ENCODE measurements around the gene NXT1. TPM values are rescaled to one million over a fixed set of nuclear protein-coding genes. Genes with fewer than 3 reads are reported as not detected.
A peak's percentile ranks its signal among the peaks of the same experiment; 100 is the strongest.

NXT1 gene
- total and polyA plus RNA-seq, 2 experiments from 2014 or later, result 30.2 to 34.4 TPM

DNA sequence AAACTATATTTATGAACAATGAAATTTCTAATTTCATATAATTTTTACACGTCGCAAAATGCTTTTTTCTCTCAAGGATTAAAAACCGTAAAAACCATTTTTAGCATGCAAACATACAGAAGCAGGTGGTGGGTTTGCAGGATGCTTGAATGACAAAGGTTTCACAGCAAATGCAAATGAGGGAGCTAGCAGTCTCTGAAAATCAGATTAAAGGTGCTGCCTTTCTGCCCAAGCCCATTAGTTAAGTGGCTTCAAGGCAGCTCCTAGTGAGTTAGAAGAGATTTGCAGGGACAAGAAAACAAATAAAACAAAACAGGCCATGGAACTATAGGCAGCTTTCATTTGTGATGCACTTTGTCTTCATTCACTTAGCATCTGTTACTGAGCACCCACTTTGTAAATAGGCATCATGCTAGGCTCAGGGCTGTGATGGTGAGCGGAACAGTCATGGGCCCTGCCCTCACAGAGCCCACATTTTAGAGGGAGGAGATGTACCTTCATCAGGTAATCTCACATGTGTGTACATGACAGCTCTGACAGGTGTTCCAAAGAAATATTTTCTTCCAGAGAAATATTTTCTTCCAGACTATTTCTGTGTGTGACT, 41.2 kb downstream of the NXT1 start:
- Histone ChIP-seq H3K27me3 (ENCODE audit: insufficient read depth) (no peaks in the 10 kb centered on the region), H2AFZ (no peak overlapping the region), H3K4me2 (peak overlapping the region; percentile 53), H3K4me3 (peak overlapping the region; percentile 11; the same call in 1 of the 2 replicates), H3K4me1 (ENCODE audit: insufficient read depth) (peaks cover 19% of the 10 kb centered on the region), H4K20me1 (replicated peaks; ENCODE audit: insufficient read depth) (0 out of 2 replicates have a peak, but pooled peaks cover 3% of the 10 kb centered on the region), H3K36me3 (ENCODE audit: insufficient read depth) (peaks cover 8% of the 10 kb centered on the region; the same call in 1 of the 2 replicates), H3F3A (replicated peaks; ENCODE audit: low read depth) (no peaks in the 10 kb centered on the region), H3K9me2 (ENCODE audit: insufficient read depth) (no peaks in the 10 kb centered on the region), H3K27ac (ENCODE audit: low read depth) (peak overlapping the region; percentile 70), H3K79me2 (replicated peaks; ENCODE audit: insufficient read depth) (peaks cover 34% of the 10 kb centered on the region)
- peak; percentile 61 for DNase-seq (ENCODE audit: low spot score)
- Mint-ChIP-seq H3K36me3 (ENCODE audit: low read depth) (peaks cover 65% of the 10 kb centered on the region), H3K27ac (peak overlapping the region; percentile 53; the same call in 1 of the 2 replicates), H3K9me3 (no peaks in the 10 kb centered on the region), H3K4me1 (peaks cover 35% of the 10 kb centered on the region), H3K27me3 (ENCODE audit: insufficient read depth, low read depth, poor library complexity) (peaks cover 2% of the 10 kb centered on the region), H3K4me3 (peak overlapping the region; percentile 43)
- peak; percentile 90 for ATAC-seq
- TF ChIP-seq, protein P1, sequence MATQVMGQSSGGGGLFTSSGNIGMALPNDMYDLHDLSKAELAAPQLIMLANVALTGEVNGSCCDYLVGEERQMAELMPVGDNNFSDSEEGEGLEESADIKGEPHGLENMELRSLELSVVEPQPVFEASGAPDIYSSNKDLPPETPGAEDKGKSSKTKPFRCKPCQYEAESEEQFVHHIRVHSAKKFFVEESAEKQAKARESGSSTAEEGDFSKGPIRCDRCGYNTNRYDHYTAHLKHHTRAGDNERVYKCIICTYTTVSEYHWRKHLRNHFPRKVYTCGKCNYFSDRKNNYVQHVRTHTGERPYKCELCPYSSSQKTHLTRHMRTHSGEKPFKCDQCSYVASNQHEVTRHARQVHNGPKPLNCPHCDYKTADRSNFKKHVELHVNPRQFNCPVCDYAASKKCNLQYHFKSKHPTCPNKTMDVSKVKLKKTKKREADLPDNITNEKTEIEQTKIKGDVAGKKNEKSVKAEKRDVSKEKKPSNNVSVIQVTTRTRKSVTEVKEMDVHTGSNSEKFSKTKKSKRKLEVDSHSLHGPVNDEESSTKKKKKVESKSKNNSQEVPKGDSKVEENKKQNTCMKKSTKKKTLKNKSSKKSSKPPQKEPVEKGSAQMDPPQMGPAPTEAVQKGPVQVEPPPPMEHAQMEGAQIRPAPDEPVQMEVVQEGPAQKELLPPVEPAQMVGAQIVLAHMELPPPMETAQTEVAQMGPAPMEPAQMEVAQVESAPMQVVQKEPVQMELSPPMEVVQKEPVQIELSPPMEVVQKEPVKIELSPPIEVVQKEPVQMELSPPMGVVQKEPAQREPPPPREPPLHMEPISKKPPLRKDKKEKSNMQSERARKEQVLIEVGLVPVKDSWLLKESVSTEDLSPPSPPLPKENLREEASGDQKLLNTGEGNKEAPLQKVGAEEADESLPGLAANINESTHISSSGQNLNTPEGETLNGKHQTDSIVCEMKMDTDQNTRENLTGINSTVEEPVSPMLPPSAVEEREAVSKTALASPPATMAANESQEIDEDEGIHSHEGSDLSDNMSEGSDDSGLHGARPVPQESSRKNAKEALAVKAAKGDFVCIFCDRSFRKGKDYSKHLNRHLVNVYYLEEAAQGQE (IDR thresholded peaks at IDR 0.05; ENCODE audit: unreplicated experiment), result no peak
- TF ChIP-seq, protein P2, sequence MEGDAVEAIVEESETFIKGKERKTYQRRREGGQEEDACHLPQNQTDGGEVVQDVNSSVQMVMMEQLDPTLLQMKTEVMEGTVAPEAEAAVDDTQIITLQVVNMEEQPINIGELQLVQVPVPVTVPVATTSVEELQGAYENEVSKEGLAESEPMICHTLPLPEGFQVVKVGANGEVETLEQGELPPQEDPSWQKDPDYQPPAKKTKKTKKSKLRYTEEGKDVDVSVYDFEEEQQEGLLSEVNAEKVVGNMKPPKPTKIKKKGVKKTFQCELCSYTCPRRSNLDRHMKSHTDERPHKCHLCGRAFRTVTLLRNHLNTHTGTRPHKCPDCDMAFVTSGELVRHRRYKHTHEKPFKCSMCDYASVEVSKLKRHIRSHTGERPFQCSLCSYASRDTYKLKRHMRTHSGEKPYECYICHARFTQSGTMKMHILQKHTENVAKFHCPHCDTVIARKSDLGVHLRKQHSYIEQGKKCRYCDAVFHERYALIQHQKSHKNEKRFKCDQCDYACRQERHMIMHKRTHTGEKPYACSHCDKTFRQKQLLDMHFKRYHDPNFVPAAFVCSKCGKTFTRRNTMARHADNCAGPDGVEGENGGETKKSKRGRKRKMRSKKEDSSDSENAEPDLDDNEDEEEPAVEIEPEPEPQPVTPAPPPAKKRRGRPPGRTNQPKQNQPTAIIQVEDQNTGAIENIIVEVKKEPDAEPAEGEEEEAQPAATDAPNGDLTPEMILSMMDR (conservative IDR thresholded peaks at IDR 0.05; ENCODE audit: low read depth in 2 of 2), result no peak
- TF ChIP-seq EZH2 (IDR thresholded peaks at IDR 0.05; ENCODE audit: low read depth, unreplicated experiment), result no peak
- no peak for TF ChIP-seq JUNB (IDR thresholded peaks at IDR 0.05; ENCODE audit: unreplicated experiment)
- no peak for TF ChIP-seq STAT1 (IDR thresholded peaks at IDR 0.05; ENCODE audit: unreplicated experiment)
- TF ChIP-seq, protein P3, sequence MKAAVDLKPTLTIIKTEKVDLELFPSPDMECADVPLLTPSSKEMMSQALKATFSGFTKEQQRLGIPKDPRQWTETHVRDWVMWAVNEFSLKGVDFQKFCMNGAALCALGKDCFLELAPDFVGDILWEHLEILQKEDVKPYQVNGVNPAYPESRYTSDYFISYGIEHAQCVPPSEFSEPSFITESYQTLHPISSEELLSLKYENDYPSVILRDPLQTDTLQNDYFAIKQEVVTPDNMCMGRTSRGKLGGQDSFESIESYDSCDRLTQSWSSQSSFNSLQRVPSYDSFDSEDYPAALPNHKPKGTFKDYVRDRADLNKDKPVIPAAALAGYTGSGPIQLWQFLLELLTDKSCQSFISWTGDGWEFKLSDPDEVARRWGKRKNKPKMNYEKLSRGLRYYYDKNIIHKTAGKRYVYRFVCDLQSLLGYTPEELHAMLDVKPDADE (IDR thresholded peaks at IDR 0.05), result no peak
- no peak for TF ChIP-seq CREB1 (CRISPR knock-in tag; IDR thresholded peaks at IDR 0.05; ENCODE audit: low read depth)
- TF ChIP-seq NANOG (IDR thresholded peaks at IDR 0.05; ENCODE audit: borderline replicate concordance), result no peak
- TF ChIP-seq ZNF331 (CRISPR knock-in tag; IDR thresholded peaks at IDR 0.05; ENCODE audit: low read depth), result no peak
- no peak for TF ChIP-seq ZNF114 (CRISPR knock-in tag; IDR thresholded peaks at IDR 0.05)
- TF ChIP-seq EZH2phosphoT487 (IDR thresholded peaks at IDR 0.05; ENCODE audit: unreplicated experiment), result no peak
- TF ChIP-seq, protein P4, sequence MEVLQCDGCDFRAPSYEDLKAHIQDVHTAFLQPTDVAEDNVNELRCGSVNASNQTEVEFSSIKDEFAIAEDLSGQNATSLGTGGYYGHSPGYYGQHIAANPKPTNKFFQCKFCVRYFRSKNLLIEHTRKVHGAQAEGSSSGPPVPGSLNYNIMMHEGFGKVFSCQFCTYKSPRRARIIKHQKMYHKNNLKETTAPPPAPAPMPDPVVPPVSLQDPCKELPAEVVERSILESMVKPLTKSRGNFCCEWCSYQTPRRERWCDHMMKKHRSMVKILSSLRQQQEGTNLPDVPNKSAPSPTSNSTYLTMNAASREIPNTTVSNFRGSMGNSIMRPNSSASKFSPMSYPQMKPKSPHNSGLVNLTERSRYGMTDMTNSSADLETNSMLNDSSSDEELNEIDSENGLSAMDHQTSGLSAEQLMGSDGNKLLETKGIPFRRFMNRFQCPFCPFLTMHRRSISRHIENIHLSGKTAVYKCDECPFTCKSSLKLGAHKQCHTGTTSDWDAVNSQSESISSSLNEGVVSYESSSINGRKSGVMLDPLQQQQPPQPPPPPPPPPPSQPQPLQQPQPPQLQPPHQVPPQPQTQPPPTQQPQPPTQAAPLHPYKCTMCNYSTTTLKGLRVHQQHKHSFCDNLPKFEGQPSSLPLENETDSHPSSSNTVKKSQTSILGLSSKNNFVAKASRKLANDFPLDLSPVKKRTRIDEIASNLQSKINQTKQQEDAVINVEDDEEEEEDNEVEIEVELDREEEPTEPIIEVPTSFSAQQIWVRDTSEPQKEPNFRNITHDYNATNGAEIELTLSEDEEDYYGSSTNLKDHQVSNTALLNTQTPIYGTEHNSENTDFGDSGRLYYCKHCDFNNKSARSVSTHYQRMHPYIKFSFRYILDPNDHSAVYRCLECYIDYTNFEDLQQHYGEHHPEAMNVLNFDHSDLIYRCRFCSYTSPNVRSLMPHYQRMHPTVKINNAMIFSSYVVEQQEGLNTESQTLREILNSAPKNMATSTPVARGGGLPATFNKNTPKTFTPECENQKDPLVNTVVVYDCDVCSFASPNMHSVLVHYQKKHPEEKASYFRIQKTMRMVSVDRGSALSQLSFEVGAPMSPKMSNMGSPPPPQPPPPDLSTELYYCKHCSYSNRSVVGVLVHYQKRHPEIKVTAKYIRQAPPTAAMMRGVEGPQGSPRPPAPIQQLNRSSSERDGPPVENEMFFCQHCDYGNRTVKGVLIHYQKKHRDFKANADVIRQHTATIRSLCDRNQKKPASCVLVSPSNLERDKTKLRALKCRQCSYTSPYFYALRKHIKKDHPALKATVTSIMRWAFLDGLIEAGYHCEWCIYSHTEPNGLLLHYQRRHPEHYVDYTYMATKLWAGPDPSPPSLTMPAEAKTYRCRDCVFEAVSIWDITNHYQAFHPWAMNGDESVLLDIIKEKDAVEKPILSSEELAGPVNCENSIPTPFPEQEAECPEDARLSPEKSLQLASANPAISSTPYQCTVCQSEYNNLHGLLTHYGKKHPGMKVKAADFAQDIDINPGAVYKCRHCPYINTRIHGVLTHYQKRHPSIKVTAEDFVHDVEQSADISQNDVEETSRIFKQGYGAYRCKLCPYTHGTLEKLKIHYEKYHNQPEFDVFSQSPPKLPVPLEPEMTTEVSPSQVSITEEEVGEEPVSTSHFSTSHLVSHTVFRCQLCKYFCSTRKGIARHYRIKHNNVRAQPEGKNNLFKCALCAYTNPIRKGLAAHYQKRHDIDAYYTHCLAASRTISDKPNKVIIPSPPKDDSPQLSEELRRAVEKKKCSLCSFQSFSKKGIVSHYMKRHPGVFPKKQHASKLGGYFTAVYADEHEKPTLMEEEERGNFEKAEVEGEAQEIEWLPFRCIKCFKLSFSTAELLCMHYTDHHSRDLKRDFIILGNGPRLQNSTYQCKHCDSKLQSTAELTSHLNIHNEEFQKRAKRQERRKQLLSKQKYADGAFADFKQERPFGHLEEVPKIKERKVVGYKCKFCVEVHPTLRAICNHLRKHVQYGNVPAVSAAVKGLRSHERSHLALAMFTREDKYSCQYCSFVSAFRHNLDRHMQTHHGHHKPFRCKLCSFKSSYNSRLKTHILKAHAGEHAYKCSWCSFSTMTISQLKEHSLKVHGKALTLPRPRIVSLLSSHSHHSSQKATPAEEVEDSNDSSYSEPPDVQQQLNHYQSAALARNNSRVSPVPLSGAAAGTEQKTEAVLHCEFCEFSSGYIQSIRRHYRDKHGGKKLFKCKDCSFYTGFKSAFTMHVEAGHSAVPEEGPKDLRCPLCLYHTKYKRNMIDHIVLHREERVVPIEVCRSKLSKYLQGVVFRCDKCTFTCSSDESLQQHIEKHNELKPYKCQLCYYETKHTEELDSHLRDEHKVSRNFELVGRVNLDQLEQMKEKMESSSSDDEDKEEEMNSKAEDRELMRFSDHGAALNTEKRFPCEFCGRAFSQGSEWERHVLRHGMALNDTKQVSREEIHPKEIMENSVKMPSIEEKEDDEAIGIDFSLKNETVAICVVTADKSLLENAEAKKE (CRISPR knock-in tag; IDR thresholded peaks at IDR 0.05), result no peak
- TF ChIP-seq POLR2AphosphoS5 (IDR thresholded peaks at IDR 0.05; ENCODE audit: low read depth), result no peak

Measured in GM23338 (cell line).